A549 (cell line): Measurements from ENCODE around the gene SLC16A7. TPM values are rescaled to one million over a fixed set of nuclear protein-coding genes. Genes with fewer than 3 reads are reported as not detected.
"Not testable (repeated sequence)": the region's sequence is repeated elsewhere in the genome, so short reads cannot be mapped to it uniquely, and the experiment has no call there.

ENCODE experiments used
- ATAC-seq, 2 experiments: fragments of 200-7000 bp in 1 of 2; fragments of >200 bp in 1 of 2; cut with Nextera tagmentation in 1 of 2; cut with Tn5 transposase in 1 of 2; 3 replicates each; pipeline versions ENCODE4 v1.8.0 to v1.9.1; 2018 to 2020; ENCODE audit warnings: mild to moderate bottlenecking in 1 of 2, moderate library complexity in 1 of 2
- CTCF ChIA-PET: fragments of 300-600 bp; sonication (Branson Sonifier 250); formaldehyde crosslinking; extraction: SDS; loops from one replicate; lab custom pipeline; 2021; ENCODE audit warnings: antibody characterized with exemption, inconsistent platforms; lab: Yijun Ruan, JAX
- POLR2A ChIA-PET: fragments of 350-600 bp; formaldehyde crosslinking; extraction: SDS; loops from one replicate; lab custom pipeline; 2021; ENCODE audit warnings: antibody characterized with exemption, inconsistent platforms; lab: Yijun Ruan, JAX
- DNase-seq, 2 experiments: peaks; one replicate each; pipeline versions ENCODE4 v3.0.0 to v3.0.0-alpha.2; 2011 to 2016; ENCODE audit warnings: low read depth in 1 of 2, low spot score in 1 of 2
- FAIRE-seq: peaks from 2 replicates; lab custom pipeline; 2011; peaks lifted over from hg19 to GRCh38; lab: Jason Lieb, UNC
- H3K27ac ChIP-seq, 2 experiments: fragments of >200 bp; sonication (Bioruptor Twin); formaldehyde crosslinking; 3 replicates each; pipeline ENCODE4 v1.5.1; 2016 to 2017
- H3K4me1 ChIP-seq: fragments of >200 bp; sonication (Bioruptor Twin); formaldehyde crosslinking; 3 replicates; pipeline ENCODE4 v1.6.1; 2016
- H3K4me2 ChIP-seq: fragments of >200 bp; sonication (Bioruptor Twin); formaldehyde crosslinking; 3 replicates; pipeline ENCODE4 v1.6.1; 2016
- H3K4me3 ChIP-seq: fragments of >200 bp; sonication (Bioruptor Twin); formaldehyde crosslinking; 3 replicates; pipeline ENCODE4 v1.5.1; 2016
- H3K9me3 ChIP-seq: fragments of >200 bp; sonication (Bioruptor Twin); formaldehyde crosslinking; 3 replicates; pipeline ENCODE4 v1.6.1; 2016
- ATOH8 ChIP-seq: fragments of 250-450 bp; sonication (Bioruptor Pico); IDR thresholded peaks from 2 replicates; pipeline ENCODE4 v1.5.0; 2020; ENCODE audit warnings: low read depth, mild to moderate bottlenecking, moderate library complexity
- BCL3 ChIP-seq: fragments of >200 bp; sonication (Bioruptor Twin); formaldehyde crosslinking; IDR thresholded peaks from 3 replicates; pipeline ENCODE4 v1.6.1; 2016
- BHLHE40 ChIP-seq: IDR thresholded peaks from 2 replicates; pipeline ENCODE4 v1.6.1; 2012; ENCODE audit warnings: low read depth, low read length, inconsistent platforms
- CBX2 ChIP-seq: fragments of 200-600 bp; sonication (generic); IDR thresholded peaks from 2 replicates; pipeline ENCODE4 v1.6.1; 2016; ENCODE audit warnings: low read depth, mild to moderate bottlenecking, borderline replicate concordance
- CBX8 ChIP-seq: fragments of 200-600 bp; sonication (generic); IDR thresholded peaks from 2 replicates; pipeline ENCODE4 v1.6.1; 2016
- CEBPB ChIP-seq, 2 experiments: fragments of >200 bp in 1 of 2; sonication (Bioruptor Twin) in 1 of 2; formaldehyde crosslinking in 1 of 2; IDR thresholded peaks; 2 replicates each; pipeline ENCODE4 v1.6.1; 2012 to 2016
- ELK1 ChIP-seq: fragments of 150-350 bp; IDR thresholded peaks from 2 replicates; pipeline ENCODE4 v1.6.1; 2014; ENCODE audit warnings: low read depth, mild to moderate bottlenecking, low read length
- EP300 ChIP-seq, 2 experiments: fragments of >200 bp; sonication (Bioruptor Twin); formaldehyde crosslinking; IDR thresholded peaks; 2 replicates in 1 of 2; 3 replicates in 1 of 2; pipeline ENCODE4 v1.6.1; 2016 to 2017
- FOSB ChIP-seq: fragments of 250-450 bp; sonication (Bioruptor Pico); IDR thresholded peaks from 2 replicates; pipeline ENCODE4 v1.5.0; 2020; ENCODE audit warnings: mild to moderate bottlenecking, moderate library complexity
- FOSL2 ChIP-seq, 2 experiments: fragments of 450-650 bp in 1 of 2; fragments of >200 bp in 1 of 2; sonication (Bioruptor Twin) in 1 of 2; formaldehyde crosslinking; IDR thresholded peaks; 2 replicates each; pipeline versions ENCODE4 v1.5.0 to v1.6.1; 2016 to 2020; ENCODE audit warnings: mild to moderate bottlenecking in 1 of 2, moderate library complexity in 1 of 2
- HDAC2 ChIP-seq: fragments of 200-600 bp; sonication (generic); IDR thresholded peaks from 2 replicates; pipeline ENCODE4 v1.6.1; 2016
- HES2 ChIP-seq: fragments of >200 bp; sonication (Bioruptor Twin); formaldehyde crosslinking; IDR thresholded peaks from 2 replicates; pipeline ENCODE4 v1.6.1; 2016
- HEYL ChIP-seq: fragments of 250-450 bp; sonication (Bioruptor Pico); IDR thresholded peaks from 2 replicates; pipeline ENCODE4 v1.8.0; 2021; ENCODE audit warnings: mild to moderate bottlenecking, moderate library complexity
- KDM1A ChIP-seq: fragments of 200-600 bp; sonication (generic); IDR thresholded peaks from 2 replicates; pipeline ENCODE4 v1.6.1; 2016; ENCODE audit warnings: low read depth, mild to moderate bottlenecking
- MAFK ChIP-seq: fragments of 450-650 bp; IDR thresholded peaks from 2 replicates; pipeline ENCODE4 v1.6.1; 2014; ENCODE audit not compliant: partially characterized antibody
- MAX ChIP-seq: IDR thresholded peaks from 2 replicates; pipeline ENCODE4 v1.6.1; 2012
- MAZ ChIP-seq: fragments of 150-350 bp; IDR thresholded peaks from 2 replicates; pipeline ENCODE4 v1.6.1; 2014; ENCODE audit warnings: antibody characterized with exemption, low read depth, low read length, borderline replicate concordance
- MYC ChIP-seq: IDR thresholded peaks from 2 replicates; pipeline ENCODE4 v1.6.1; 2012; ENCODE audit warnings: mild to moderate bottlenecking, inconsistent platforms, low read length, improper control_type of control experiment, borderline replicate concordance
- NPAS2 ChIP-seq: fragments of 250-450 bp; sonication (Bioruptor Pico); IDR thresholded peaks from 2 replicates; pipeline ENCODE4 v1.8.0; 2022; ENCODE audit warnings: mild to moderate bottlenecking, moderate library complexity, borderline replicate concordance
- POLR2A ChIP-seq: IDR thresholded peaks from 2 replicates; pipeline ENCODE4 v1.6.1; 2012; ENCODE audit warnings: mild to moderate bottlenecking, low read length
- RCOR1 ChIP-seq: fragments of 150-350 bp; IDR thresholded peaks from 2 replicates; pipeline ENCODE4 v1.6.1; 2014; ENCODE audit warnings: antibody characterized with exemption, low read length, low read depth
- TP53 ChIP-seq: fragments of 250-450 bp; sonication (Bioruptor Pico); IDR thresholded peaks from 2 replicates; pipeline ENCODE4 v1.5.0; 2021; ENCODE audit warnings: mild to moderate bottlenecking, moderate library complexity
- USF2 ChIP-seq: fragments of 450-650 bp; IDR thresholded peaks from 2 replicates; pipeline ENCODE4 v1.6.1; 2014; ENCODE audit warnings: antibody characterized with exemption
- ZFP36 ChIP-seq: fragments of 450-650 bp; IDR thresholded peaks from 2 replicates; pipeline ENCODE4 v1.6.1; 2014; ENCODE audit warnings: borderline replicate concordance; ENCODE audit not compliant: partially characterized antibody
- ZNF302 ChIP-seq: fragments of 250-450 bp; sonication (Bioruptor Pico); IDR thresholded peaks from 2 replicates; pipeline ENCODE4 v1.9.0; 2021; ENCODE audit warnings: inconsistent platforms, mild to moderate bottlenecking, moderate library complexity
- WGBS: methylation state at CpG from one replicate; pipeline ENCODE4 v1.1.6; 2017; ENCODE audit errors: missing lambda C conversion rate; 5-methylcytosine and 5-hydroxymethylcytosine counted together
- polyA plus RNA-seq, 4 experiments: library from polyadenylated mRNA; depleted of rRNA in 3 of 4; stranded (reverse); fragments of >200 nt; fragmentation: RNase III in 1 of 4; extraction: RNeasy Plus Mini Kit Qiagen cat#74134 plus additional on column Dnase treatment in 1 of 4; gene quantifications; 2 replicates in 3 of 4; 3 replicates in 1 of 4; pipeline ENCODE4 v1.2.3, GENCODE V29; 2011 to 2017

SLC16A7 gene
- polyA plus RNA-seq, 2 of the 4 experiments (the other 2 are of a cell fraction), result 0.14 to 0.23 TPM

- no peak overlapping the region for H3K4me2 ChIP-seq
- WGBS, result 62% methylated on average over 8 of the region's 8 CpGs
- CTCF ChIA-PET, result no interaction called here
These were observed 148.7 kb downstream of the SLC16A7 start for GRCh38 chr12:59744564-59744963.

GRCh38 chr12:59751091-59751490 is 155.3 kb downstream of the SLC16A7 start:
- H3K9me3 ChIP-seq, H3K4me3 ChIP-seq, H3K27ac ChIP-seq, ATAC-seq, POLR2A ChIA-PET, H3K4me2 ChIP-seq, FAIRE-seq, CTCF ChIA-PET, DNase-seq, H3K4me1 ChIP-seq: not testable (repeated sequence)
- WGBS, result 66% methylated on average over 19 of the region's 19 CpGs

More at GRCh38 chr12:59744564-59744963, 148.7 kb downstream of the SLC16A7 start:
- DNase-seq (no peak), FAIRE-seq (no peak), ATAC-seq (no peak)
- Histone ChIP-seq H3K9me3 (no peaks in the 10 kb centered on the region), H3K4me3 (no peak overlapping the region), H3K27ac (no peak overlapping the region), H3K4me1 (no peaks in the 10 kb centered on the region)
- POLR2A ChIA-PET, result no interaction called here
- TF ChIP-seq MAZ, result no peak
- no peak for TF ChIP-seq BCL3
- TF ChIP-seq CBX8, result no peak
- TF ChIP-seq ZNF302 (CRISPR knock-in tag), result no peak
- no peak for TF ChIP-seq TP53 (CRISPR knock-in tag)
- TF ChIP-seq ELK1, result no peak
- TF ChIP-seq FOSL2 (IDR thresholded peaks at IDR 0.05), result no peak
- TF ChIP-seq FOSL2 (CRISPR knock-in tag; IDR thresholded peaks at IDR 0.05), result no peak
- no peak for TF ChIP-seq EP300 (IDR thresholded peaks at IDR 0.05)
- no peak for TF ChIP-seq HES2
- no peak for TF ChIP-seq USF2
- TF ChIP-seq ZFP36, result no peak
- no peak for TF ChIP-seq POLR2A
- no peak for TF ChIP-seq CBX2
- TF ChIP-seq BHLHE40, result no peak
- no peak for TF ChIP-seq MYC
- TF ChIP-seq, all 56 proteins: peak for 0

GRCh38 chr12:59761542-59761941 is 165.7 kb downstream of the SLC16A7 start:
- ATAC-seq, result no peak
- POLR2A ChIA-PET, result no interaction called here
- Histone ChIP-seq H3K4me2 (no peak overlapping the region), H3K27ac (no peak overlapping the region), H3K4me3 (no peak overlapping the region), H3K9me3 (no peaks in the 10 kb centered on the region), H3K4me1 (no peaks in the 10 kb centered on the region)
- DNase-seq, result no peak
- FAIRE-seq, result no peak
- CTCF ChIA-PET, result interaction anchor here (0.6 kb wide), 1 partner anchor 48 kb away, joined by 3 read pairs; no protein-coding TSS in a partner anchor
- TF ChIP-seq RCOR1, result no peak
- no peak for TF ChIP-seq EP300 (IDR thresholded peaks at IDR 0.05)
- no peak for TF ChIP-seq NPAS2 (CRISPR knock-in tag)
- TF ChIP-seq MAX, result no peak
- no peak for TF ChIP-seq CEBPB (IDR thresholded peaks at IDR 0.05)
- TF ChIP-seq MAFK, result no peak
- TF ChIP-seq ATOH8, result no peak
- TF ChIP-seq KDM1A, result no peak
- TF ChIP-seq USF2, result no peak
- TF ChIP-seq HEYL (CRISPR knock-in tag), result no peak
- no peak for TF ChIP-seq HDAC2
- TF ChIP-seq FOSB (CRISPR knock-in tag), result no peak
